Activated T-cell treated with anti-CD3 and anti-CD28 coated beads for 24 hours (primary cell): Measurements from ENCODE around the gene ARHGAP26.

Experiments used
- DNase-seq: peaks from one replicate; pipeline ENCODE4 v3.0.0-alpha.2; 2020; ENCODE audit warnings: low read depth

The ARHGAP26 gene

GRCh38 chr5:143248822-143249579 is 478.8 kb downstream of the ARHGAP26 start:
- no peak for DNase-seq

DNA sequence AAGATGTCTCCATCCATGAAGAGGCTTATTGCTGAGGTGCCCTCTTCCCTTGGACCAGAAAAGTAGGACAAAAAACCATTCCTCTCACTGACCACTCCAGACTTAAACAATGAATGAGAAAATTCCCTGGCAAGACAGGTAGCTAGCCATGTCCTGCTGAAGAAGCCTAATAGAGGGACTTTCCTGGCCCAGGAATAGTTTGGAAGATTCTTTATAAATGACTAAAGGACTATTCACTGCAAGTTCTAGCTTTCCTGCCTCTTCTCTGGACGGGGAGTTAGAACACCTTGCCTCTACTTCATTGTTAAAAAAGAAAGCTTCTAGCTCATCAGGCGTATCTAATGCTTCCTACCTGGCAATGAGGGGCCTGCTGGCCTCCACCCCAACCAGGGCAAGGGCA is 479.7 kb downstream of the ARHGAP26 start:
- DNase-seq: no peak

DNA sequence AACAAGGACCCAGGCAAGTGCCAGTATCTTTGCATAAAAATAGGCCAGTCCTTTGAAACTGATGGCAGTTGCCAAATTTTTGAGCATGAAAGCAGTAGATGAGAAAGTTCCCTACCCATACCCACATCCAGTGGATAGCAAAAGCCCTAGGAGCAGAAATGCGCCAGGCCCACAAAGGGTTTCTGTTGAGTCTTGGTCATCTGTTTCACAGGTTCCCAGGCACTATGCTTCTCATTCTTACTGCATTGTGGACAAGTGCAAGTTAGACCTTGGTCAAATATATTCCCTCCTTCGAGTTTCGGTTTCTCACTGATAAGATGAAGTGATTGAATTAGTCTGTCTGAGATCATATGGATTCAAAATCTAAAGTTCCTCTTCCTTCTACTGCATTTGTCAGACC is 481.0 kb downstream of the ARHGAP26 start:
- no peak for DNase-seq

DNA sequence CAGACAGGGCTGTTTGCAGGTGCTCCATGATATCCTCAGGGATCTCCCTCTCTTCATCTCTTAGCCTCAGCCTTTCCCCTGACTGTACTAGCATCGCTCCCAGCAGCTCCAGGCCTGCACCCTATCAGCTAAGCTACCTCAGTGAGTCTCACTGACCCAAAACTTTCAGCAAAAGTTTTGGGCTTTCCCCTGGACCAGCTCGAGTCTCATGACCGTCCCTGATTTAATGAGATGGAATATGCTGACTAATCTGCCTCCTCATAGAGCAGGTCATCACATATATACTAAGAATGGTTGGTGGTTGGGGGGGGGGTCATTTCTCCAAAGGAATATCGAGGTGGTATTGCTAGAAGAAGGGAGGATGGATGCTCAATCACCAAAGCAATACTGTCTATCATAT is 481.8 kb downstream of the ARHGAP26 start:
- DNase-seq: no peak

DNA sequence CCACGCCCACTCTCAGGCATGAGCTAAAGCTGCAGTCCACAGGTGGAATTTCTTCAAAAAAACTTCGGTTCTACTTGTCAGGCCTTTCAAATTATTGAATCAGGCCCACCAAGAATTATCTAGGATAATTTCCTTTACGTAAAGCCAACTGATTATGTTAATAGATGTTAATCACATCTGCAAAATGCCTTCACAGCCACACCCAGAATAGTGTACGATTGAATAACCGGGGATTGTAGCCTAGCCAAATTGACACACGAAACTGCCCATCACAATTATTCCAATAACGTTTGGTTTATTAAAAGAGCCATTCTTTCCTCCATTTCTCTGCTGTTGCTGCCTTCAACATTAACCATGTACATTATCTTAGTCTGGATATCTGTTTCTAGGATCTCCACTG is 484.6 kb downstream of the ARHGAP26 start:
- no peak for DNase-seq

- no peak for DNase-seq
Observed at GRCh38 chr5:143258559-143259253, 488.5 kb downstream of the ARHGAP26 start.

- DNase-seq: no peak
Observed at GRCh38 chr5:143259254-143259605, 489.1 kb downstream of the ARHGAP26 start.

DNA sequence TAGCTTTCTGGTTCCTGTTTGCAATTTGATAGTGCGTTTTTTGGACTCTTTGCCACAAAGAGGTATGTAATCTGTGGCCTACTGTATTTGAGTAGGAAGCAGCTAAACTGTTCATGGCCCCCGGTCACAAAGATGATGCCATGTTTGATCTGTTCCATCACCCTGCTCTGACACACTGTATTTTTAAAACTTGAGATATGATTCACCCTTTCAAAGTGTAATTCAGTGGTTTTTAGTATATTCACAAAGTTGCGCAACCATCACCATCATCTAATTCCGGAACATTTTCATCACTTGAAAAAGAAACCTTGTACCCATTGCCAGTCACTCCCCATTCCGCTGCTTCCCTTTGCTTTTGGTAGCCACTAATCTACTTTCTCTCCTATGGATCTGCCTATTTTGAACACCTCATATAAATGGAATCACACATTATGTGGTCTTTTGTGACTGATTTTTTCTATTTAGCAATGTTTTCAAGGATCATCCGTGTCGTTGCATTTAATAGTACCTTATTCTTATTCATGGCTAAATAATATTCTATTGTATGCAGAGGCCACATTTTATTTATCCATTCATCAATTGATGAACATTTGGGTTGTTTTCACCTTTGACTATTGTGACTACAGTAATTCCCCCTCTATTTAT is 491.7 kb downstream of the ARHGAP26 start:
- no peak for DNase-seq

- no peak for DNase-seq
Observed at GRCh38 chr5:143262393-143263174, 492.4 kb downstream of the ARHGAP26 start.

- no peak for DNase-seq
Observed at GRCh38 chr5:143263272-143263810, 493.2 kb downstream of the ARHGAP26 start.

- DNase-seq: no peak
Observed at GRCh38 chr5:143265995-143266394, 495.8 kb downstream of the ARHGAP26 start.

- DNase-seq: no peak
Observed at GRCh38 chr5:143267186-143267585, 497.0 kb downstream of the ARHGAP26 start.

GRCh38 chr5:143268388-143268787 is 498.2 kb downstream of the ARHGAP26 start:
- no peak for DNase-seq

DNA sequence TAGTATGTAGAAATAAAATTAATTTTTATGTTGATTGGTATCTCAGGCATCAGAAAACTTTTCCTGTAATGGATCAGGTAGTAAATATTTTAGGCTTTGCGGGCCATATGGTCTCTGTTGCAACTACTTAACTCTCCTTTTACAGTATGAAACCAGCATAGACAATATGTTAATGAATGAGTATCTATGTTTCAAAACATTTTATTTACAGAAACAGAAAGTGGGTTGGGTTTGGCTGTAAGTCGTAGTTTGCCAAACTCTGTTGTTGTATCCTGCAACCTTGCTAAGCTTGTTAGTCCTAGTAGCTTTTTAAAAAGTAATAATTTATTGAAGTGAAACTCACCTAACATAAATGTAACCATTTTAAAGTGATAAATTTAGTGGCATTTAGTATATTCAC is 501.3 kb downstream of the ARHGAP26 start:
- DNase-seq: no peak

GRCh38 chr5:143274952-143275351 is 504.8 kb downstream of the ARHGAP26 start:
- DNase-seq: no peak

DNA sequence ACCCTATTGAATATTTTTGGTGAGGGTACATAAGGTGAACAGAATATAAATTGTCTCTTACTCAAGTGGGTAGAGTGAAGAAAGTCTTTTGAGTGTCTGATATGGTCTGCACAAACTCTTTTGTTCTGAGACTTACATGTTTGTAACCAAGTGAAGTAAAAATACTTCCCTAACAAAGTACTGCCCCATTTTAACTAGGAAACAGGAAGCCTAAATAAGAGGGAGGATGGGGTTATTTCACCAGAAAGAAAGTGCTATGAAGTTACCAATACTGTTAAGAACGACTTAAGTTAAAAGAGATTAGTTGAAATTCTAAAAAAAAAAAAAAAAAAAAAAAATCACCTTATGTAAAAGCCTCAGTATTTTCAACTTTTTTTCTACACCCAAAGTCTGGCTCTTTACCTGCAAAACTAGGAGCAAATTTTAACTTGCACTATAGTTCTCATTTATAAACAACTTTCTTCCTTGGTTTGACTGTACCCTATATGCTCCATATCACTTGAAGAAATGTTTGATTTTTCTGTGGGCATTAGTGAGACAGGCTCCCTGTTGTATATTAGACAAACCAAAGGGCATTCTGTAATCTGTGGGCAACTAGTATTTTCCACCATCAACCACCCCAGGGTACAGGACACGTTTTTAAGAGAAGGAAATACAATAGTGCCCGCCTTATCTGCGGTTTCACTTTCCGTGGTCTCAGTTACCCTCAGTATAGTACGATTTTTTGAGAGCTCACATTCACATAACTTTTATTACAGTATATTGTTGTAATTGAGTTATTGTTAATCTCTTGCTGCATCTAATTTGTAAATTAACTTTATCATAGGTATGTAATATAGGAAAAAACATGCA is 505.6 kb downstream of the ARHGAP26 start:
- DNase-seq: no peak

GRCh38 chr5:143277536-143277935 is 507.4 kb downstream of the ARHGAP26 start:
- no peak for DNase-seq
